Large intestine (tissue), 3 donors: ENCODE measurements around the gene TSPAN18. TPM values are rescaled to one million over a fixed set of nuclear protein-coding genes. Genes with fewer than 3 reads are reported as not detected.

Source experiments
- DNase-seq, 2 donors: peaks; one replicate each; pipeline versions ENCODE4 v3.0.0 to v3.0.0-alpha.2; 2013
- H3K27ac ChIP-seq: one replicate; pipeline ENCODE4 v1.5.1; 2013; ENCODE audit warnings: low read length
- H3K27me3 ChIP-seq: 2 replicates; pipeline ENCODE4 v1.6.1; 2013; ENCODE audit warnings: low read length; ENCODE audit not compliant: control insufficient read depth, insufficient read depth
- H3K36me3 ChIP-seq: 2 replicates; pipeline ENCODE4 v1.6.1; 2013; ENCODE audit warnings: low read length; ENCODE audit not compliant: control insufficient read depth, insufficient read depth
- H3K4me1 ChIP-seq: one replicate; pipeline ENCODE4 v1.6.1; 2013; ENCODE audit warnings: low read length; ENCODE audit not compliant: control insufficient read depth, insufficient read depth
- H3K4me3 ChIP-seq: one replicate; pipeline ENCODE4 v1.5.1; 2013; ENCODE audit warnings: low read length
- H3K9me3 ChIP-seq: one replicate; pipeline ENCODE4 v1.6.1; 2013; ENCODE audit warnings: mild to moderate bottlenecking, low read depth, low read length, moderate library complexity; ENCODE audit not compliant: control insufficient read depth
- WGBS: methylation state at CpG from one replicate; pipeline ENCODE4 v1.1.5; 2013; ENCODE audit warnings: low lambda C conversion rate; ENCODE audit not compliant: insufficient coverage; 5-methylcytosine and 5-hydroxymethylcytosine counted together
- polyA plus RNA-seq: library from polyadenylated mRNA; unstranded; fragments of 120-200 nt; gene quantifications from one replicate; pipeline ENCODE4 v1.2.1, GENCODE V29; 2013

Gene TSPAN18
- polyA plus RNA-seq, 1 donor = 59.1 TPM

DNA sequence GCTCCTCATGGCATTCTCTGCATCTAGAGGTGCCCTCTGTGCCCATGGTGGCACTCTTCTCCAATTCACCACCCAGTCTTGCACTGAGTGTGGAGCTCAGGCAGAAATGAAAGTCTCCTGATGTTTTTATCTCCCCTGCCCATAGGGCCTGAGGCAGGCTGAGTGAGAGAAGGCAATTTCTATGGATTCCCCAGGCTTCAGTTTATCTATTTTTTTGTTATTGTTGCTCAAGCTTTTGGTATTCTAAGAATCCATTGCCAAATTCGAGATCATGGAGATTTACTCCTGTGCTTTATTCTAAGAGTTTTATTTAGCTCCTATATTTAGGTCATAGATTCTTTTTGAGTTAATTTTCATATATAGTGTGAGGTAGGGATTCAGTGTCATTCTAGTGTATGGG lies 40.7 kb downstream of the TSPAN18 start:
- Histone ChIP-seq H3K4me3 (no peak overlapping the region), H3K4me1 (peaks cover 28% of the 10 kb centered on the region), H3K27me3 (no peaks in the 10 kb centered on the region), H3K36me3 (peaks cover 16% of the 10 kb centered on the region), H3K27ac (peak overlapping the region; percentile 64), H3K9me3 (no peaks in the 10 kb centered on the region)
- no peak for DNase-seq
- 75% methylated on average over 1 of the region's 1 CpG for WGBS

DNA sequence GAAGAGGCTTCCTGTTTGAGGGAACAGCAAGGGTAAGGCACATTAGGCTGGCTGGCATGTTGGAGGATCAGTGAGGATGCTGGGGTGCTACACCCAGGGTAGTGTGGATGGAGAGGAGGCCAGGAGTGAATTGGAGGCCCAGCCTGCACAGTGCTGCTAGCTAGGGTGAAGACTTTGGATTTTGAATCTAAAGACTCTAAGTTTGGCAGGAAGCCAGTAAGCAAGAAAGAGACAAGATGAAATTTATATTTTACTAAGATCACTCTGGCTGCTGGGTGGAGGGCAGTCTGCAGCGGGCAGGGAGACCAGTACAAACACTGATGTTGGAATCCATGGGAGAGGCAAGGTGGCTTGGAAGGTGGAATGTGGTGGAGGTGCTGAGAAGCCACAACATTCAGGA lies 43.6 kb downstream of the TSPAN18 start:
- peaks cover 7% of the 10 kb centered on the region for H3K36me3 ChIP-seq
- H3K27ac ChIP-seq = no peak overlapping the region
- no peaks in the 10 kb centered on the region for H3K9me3 ChIP-seq
- H3K4me3 ChIP-seq = no peak overlapping the region
- DNase-seq = no peak
- H3K4me1 ChIP-seq = peaks cover 24% of the 10 kb centered on the region
- H3K27me3 ChIP-seq = no peaks in the 10 kb centered on the region
- WGBS = 71% methylated on average over 1 of the region's 1 CpG

DNA sequence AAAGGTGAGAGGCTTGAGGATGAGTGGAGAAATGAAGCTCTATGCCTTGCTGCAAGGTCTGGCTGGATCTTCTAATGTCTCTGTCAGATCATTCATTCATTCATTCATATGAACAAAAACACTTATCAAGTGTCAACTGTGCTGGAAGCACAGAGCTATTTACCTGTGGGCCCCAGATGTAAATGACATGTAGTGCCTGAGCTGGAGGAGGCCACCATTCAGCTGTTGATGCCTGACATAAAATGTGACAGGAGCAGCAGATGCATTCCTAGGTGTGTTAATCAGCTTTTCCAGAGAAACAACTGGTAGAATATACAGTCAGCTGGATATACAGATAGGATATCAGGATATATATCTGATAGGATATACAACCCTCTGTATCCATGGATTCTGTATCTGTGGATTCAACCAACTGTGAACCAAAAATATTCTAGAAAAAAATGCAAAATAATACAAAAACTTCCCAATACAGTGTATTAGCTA lies 44.5 kb downstream of the TSPAN18 start:
- Histone ChIP-seq H3K4me3 (no peak overlapping the region), H3K27ac (no peak overlapping the region), H3K27me3 (no peaks in the 10 kb centered on the region), H3K9me3 (no peaks in the 10 kb centered on the region), H3K36me3 (no peaks in the 10 kb centered on the region), H3K4me1 (peaks cover 21% of the 10 kb centered on the region)
- DNase-seq = no peak

DNA sequence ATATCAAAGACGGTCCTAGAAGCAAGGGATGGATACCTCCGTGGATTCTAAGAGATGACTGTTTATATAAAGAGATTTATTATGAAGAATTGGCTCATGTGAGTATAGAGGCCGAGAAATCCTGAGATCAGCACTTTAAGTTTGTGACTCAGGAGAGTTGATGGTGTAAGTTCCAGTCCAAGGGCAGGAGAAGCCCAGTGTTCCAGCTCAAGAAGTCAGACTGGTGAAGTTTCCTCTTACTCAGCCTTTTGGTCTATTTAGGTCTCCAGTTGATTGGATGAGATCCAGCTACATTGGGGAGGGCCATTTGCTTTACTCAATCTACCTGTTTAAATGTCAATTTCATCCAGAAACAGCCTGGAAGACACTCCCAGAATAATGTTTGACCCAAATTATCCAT lies 45.1 kb downstream of the TSPAN18 start:
- no peak overlapping the region for H3K4me3 ChIP-seq
- no peaks in the 10 kb centered on the region for H3K9me3 ChIP-seq
- no peak for DNase-seq
- H3K27ac ChIP-seq = no peak overlapping the region
- H3K36me3 ChIP-seq = no peaks in the 10 kb centered on the region
- H3K4me1 ChIP-seq = peaks cover 16% of the 10 kb centered on the region
- no peaks in the 10 kb centered on the region for H3K27me3 ChIP-seq
- no CpG with 5 or more reads among the region's 3 CpGs for WGBS

DNA sequence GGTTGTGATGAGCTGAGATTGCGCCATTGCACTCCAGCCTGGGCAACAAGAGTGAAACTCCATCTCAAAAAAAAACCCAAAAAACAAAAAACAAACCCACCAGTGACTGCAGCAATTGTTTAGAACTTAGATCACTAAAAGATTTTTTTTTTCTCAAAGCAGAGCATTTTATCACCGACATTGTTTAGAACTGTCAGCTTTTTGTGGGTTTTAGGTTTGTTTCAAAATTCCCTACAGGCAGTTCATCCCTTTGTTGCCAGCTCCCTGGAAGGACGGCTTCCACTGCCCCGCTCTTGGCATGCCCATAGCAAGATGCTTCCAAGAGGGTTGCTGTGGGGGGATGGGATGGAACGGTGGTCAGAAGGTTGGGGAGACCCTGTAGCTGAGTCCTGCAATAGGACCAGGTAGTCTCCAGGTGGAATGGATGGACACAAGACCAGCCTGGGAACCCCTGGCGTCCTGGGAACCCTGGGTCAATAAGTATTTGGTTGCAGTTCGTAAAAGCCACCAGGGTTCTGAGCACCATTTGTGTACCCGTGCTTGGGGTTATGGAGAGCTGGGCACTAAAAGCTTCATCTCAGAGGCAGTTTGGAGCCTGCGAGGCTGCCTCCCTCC lies 46.7 kb downstream of the TSPAN18 start:
- no peaks in the 10 kb centered on the region for H3K27me3 ChIP-seq
- peaks cover 15% of the 10 kb centered on the region for H3K4me1 ChIP-seq
- H3K9me3 ChIP-seq = no peaks in the 10 kb centered on the region
- H3K4me3 ChIP-seq = no peak overlapping the region
- H3K36me3 ChIP-seq = no peaks in the 10 kb centered on the region
- no peak for DNase-seq
- WGBS = 83% methylated on average over 1 of the region's 9 CpGs
- H3K27ac ChIP-seq = no peak overlapping the region

DNA sequence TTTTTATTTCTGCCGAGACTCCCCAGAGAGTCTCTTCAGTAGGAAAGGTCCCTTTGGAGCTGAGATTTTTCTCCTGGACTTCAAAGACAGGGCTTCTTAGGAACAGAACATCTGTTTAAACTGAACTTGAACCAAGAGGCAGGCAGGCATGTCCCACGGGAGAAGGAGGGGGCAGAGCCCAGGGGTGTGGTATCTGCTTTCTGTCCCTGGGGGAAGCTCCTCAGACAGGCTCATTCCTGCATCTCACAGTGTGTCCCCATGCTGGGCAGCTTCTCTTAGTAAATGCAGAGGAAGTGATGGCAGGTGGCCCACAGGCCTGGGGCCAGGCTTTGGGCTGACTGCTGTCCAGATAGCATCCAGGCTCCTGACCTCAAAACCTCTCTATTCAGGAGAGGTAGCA lies 47.3 kb downstream of the TSPAN18 start:
- Histone ChIP-seq H3K27ac (no peak overlapping the region), H3K4me1 (peaks cover 15% of the 10 kb centered on the region), H3K9me3 (no peaks in the 10 kb centered on the region), H3K27me3 (no peaks in the 10 kb centered on the region), H3K4me3 (no peak overlapping the region), H3K36me3 (no peaks in the 10 kb centered on the region)
- WGBS = 40% methylated on average over 1 of the region's 2 CpGs
- no peak for DNase-seq

DNA sequence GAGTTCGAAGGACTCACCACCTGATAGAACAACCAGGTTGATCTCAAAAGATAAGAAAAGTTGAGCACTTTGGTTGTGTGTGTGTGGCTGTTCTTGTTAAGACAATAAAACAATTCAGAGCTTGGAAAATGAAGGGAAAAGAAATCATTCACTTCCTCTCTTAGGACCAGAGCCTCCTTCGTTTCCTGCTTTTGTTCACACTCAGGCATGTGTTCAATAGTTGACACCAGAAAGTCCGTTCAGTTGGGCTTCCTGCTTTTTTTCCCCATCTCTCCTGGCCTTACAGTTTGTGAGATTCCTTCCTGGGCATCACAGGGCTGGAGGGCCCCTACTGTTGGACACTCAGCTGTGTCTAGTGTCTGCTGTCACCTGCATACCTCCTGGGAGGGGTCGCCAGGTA lies 48.0 kb downstream of the TSPAN18 start:
- Histone ChIP-seq H3K4me3 (no peak overlapping the region), H3K9me3 (no peaks in the 10 kb centered on the region), H3K36me3 (no peaks in the 10 kb centered on the region), H3K27me3 (no peaks in the 10 kb centered on the region), H3K27ac (no peak overlapping the region), H3K4me1 (peaks cover 15% of the 10 kb centered on the region)
- DNase-seq = no peak
- 50% methylated on average over 1 of the region's 4 CpGs for WGBS

DNA sequence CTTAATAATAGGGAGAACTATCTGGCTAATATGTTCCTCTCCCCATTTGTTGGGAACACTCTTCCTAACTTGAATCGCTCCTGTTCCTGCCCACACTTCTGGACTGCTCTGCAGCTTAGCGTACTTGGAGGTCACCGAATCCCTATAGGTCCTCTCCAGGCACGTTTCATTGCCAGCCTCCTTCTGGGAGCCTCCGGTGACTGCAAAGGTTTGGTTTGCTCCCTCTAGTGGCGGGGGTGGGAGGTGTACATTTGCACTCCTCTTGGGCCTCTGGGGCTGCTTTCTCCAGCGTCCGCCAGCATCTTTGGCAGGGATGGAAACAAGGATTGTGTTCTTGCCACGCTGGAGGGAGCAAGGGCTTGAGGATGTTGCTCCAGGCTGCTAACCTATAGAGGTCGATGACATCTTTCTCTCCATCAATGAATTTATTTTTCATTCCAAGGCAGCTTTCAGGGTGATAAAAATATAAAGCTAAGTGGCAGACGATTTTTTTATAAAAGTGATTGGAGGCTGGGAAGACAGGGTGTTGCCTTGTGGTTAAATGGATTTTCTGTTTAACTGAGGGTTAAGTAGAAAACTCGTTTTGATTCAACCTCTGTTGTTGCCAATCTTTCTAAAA lies 48.7 kb downstream of the TSPAN18 start:
- Histone ChIP-seq H3K9me3 (no peaks in the 10 kb centered on the region), H3K4me1 (peaks cover 14% of the 10 kb centered on the region), H3K27me3 (no peaks in the 10 kb centered on the region), H3K36me3 (no peaks in the 10 kb centered on the region), H3K4me3 (no peak overlapping the region), H3K27ac (no peak overlapping the region)
- peak in 1 of 2 donors; percentile 47 for DNase-seq
- 100% methylated on average over 2 of the region's 12 CpGs for WGBS

DNA sequence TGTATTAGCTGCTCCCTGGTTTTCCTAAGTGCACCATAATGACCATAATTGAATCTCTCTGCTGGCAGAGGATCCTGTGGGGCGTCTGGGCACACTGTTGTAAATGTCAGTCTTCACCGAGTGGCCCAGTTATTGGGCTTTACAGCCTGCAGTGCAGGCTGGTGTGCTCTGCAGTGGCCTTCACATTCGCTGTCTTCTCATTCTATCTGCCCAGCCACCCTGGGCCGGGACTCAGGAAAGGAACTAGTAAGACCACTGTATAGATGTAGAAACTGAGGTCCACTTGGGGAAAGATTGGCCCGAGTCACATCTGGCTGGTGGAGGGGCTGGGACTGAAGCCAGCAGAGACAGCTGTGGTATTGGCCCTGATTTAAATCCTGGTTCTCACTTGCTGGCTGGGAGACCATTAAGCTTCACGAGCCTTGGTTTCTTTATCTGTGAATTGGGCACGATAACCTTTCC lies 49.3 kb downstream of the TSPAN18 start:
- Histone ChIP-seq H3K27me3 (no peaks in the 10 kb centered on the region), H3K9me3 (no peaks in the 10 kb centered on the region), H3K4me1 (peaks cover 15% of the 10 kb centered on the region), H3K27ac (no peak overlapping the region), H3K4me3 (no peak overlapping the region), H3K36me3 (no peaks in the 10 kb centered on the region)
- WGBS = no CpG with 5 or more reads among the region's 7 CpGs
- no peak for DNase-seq

DNA sequence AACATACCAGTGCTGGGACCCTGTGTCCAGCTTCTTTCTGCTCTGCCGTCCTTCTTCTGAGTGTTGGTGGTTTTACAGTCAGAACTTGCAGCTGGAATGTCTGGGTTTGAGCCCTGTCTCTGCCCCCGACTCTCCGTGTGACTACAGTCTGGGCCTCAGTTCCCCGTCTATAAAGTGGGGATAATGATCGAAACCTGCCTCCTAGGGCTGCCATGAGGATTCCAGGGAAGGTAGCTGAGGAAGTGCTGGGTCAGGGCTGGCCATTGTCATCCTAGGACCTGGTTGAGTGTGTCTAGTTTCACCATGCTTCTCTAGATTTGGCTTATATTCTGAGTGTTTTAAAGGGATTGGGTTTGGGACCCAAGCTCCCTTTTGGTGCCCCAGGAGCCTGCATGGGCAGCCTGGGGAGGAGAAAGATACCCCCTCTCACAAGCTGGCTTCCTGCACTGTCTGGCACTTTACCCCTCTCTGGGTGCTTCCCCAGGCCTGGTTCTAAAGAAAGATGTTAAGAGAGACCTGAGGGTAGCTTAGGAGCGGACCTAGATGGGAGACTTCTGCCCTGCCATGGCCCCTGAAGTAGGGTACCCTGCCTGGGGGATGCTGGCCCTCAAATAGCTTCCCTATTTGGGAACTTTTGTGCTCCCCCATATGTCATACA lies 49.9 kb downstream of the TSPAN18 start:
- DNase-seq = no peak
- no peaks in the 10 kb centered on the region for H3K36me3 ChIP-seq
- peaks cover 18% of the 10 kb centered on the region for H3K4me1 ChIP-seq
- H3K27ac ChIP-seq = no peak overlapping the region
- H3K4me3 ChIP-seq = no peak overlapping the region
- H3K9me3 ChIP-seq = no peaks in the 10 kb centered on the region
- no peaks in the 10 kb centered on the region for H3K27me3 ChIP-seq
- no CpG with 5 or more reads among the region's 6 CpGs for whole genome bisulfite sequencing
